T-cell (primary cell): ENCODE measurements around the gene IL22RA2. TPM values are rescaled to one million over a fixed set of nuclear protein-coding genes. Genes with fewer than 3 reads are reported as not detected.

Source experiments
- ATAC-seq, 4 experiments: fragments of 200-7000 bp in 3 of 4; fragments of 150-1000 bp in 1 of 4; cut with Tn5 transposase; replicated peaks in 1 of 4; 1 replicate in 3 of 4; 2 replicates in 1 of 4; pipeline ENCODE4 v1.10.0; 2021; ENCODE audit warnings: moderate library complexity in 3 of 4, mild to moderate bottlenecking in 2 of 4, moderate number of reproducible peaks in 1 of 4
- CTCF ChIA-PET, 2 donors: fragments of 300-600 bp; sonication (Branson Sonifier 250); formaldehyde crosslinking; loops; one replicate each; lab custom pipeline; 2022; ENCODE audit warnings: antibody characterized with exemption in 2 of 2; lab: Charles Lee
- POLR2A ChIA-PET, 2 donors: fragments of 300-600 bp; sonication (Branson Sonifier 250); formaldehyde crosslinking; loops; one replicate each; lab custom pipeline; 2022; ENCODE audit warnings: antibody characterized with exemption in 2 of 2; lab: Charles Lee
- DNase-seq, 35 experiments: peaks; one replicate each; pipeline versions ENCODE4 v3.0.0 to v3.0.0-alpha.2; 2013 to 2023
- H3K27ac ChIP-seq: one replicate; pipeline ENCODE4 v1.5.1; 2013; ENCODE audit warnings: low read length
- H3K27me3 ChIP-seq, 2 experiments: replicated peaks in 1 of 2; 1 replicate in 1 of 2; 2 replicates in 1 of 2; pipeline versions ENCODE4 v1.6.1 to v1.7.0; 2013; ENCODE audit warnings: low read length in 1 of 2, mixed read lengths in 1 of 2; ENCODE audit not compliant: control insufficient read depth in 2 of 2, insufficient read depth in 2 of 2; ENCODE audit errors: extremely low read depth in 1 of 2
- H3K36me3 ChIP-seq, 2 donors: 1 replicate in 1 of 2; 2 replicates in 1 of 2; pipeline versions ENCODE4 v1.6.1 to v1.7.0; 2013; ENCODE audit warnings: low read length in 1 of 2; ENCODE audit not compliant: control insufficient read depth in 2 of 2, insufficient read depth in 1 of 2; ENCODE audit errors: extremely low read depth in 1 of 2
- H3K4me1 ChIP-seq, 2 experiments: 1 replicate in 1 of 2; 2 replicates in 1 of 2; pipeline versions ENCODE4 v1.6.1 to v1.7.0; 2013; ENCODE audit warnings: low read length in 2 of 2, mixed read lengths in 1 of 2; ENCODE audit not compliant: insufficient read depth in 2 of 2, control insufficient read depth in 1 of 2; ENCODE audit errors: extremely low read depth in 1 of 2
- H3K4me3 ChIP-seq, 2 donors: 1 replicate in 1 of 2; 2 replicates in 1 of 2; pipeline versions ENCODE4 v1.5.1 to v1.7.0; 2013; ENCODE audit warnings: mild to moderate bottlenecking in 2 of 2, low read length in 1 of 2, moderate library complexity in 1 of 2; ENCODE audit not compliant: control insufficient read depth in 1 of 2; ENCODE audit errors: extremely low read depth in 1 of 2
- H3K9me3 ChIP-seq: 2 replicates; pipeline ENCODE4 v1.7.0; 2013
- H3K27ac Mint-ChIP-seq, 2 donors: one replicate each; pipeline ENCODE4 v1.8.0; 2020 to 2021; ENCODE audit warnings: mild to moderate bottlenecking in 2 of 2, mixed read lengths in 2 of 2
- H3K27me3 Mint-ChIP-seq, 2 donors: one replicate each; pipeline ENCODE4 v1.8.0; 2021 to 2022; ENCODE audit warnings: mixed read lengths in 2 of 2
- H3K36me3 Mint-ChIP-seq: one replicate; pipeline ENCODE4 v1.8.0; 2021; ENCODE audit warnings: mixed read lengths
- H3K4me1 Mint-ChIP-seq, 3 donors: one replicate each; pipeline ENCODE4 v1.8.0; 2020 to 2022; ENCODE audit warnings: mixed read lengths in 3 of 3, mild to moderate bottlenecking in 1 of 3
- H3K4me3 Mint-ChIP-seq, 3 donors: one replicate each; pipeline ENCODE4 v1.8.0; 2020 to 2022; ENCODE audit warnings: mild to moderate bottlenecking in 3 of 3, mixed read lengths in 3 of 3, moderate library complexity in 3 of 3
- H3K9me3 Mint-ChIP-seq, 3 donors: one replicate each; pipeline ENCODE4 v1.8.0; 2020 to 2022; ENCODE audit warnings: mixed read lengths in 3 of 3
- WGBS: methylation state at CpG from one replicate; pipeline ENCODE4 v1.1.5; 2013; ENCODE audit warnings: missing lambda C conversion rate; ENCODE audit not compliant: insufficient coverage; 5-methylcytosine and 5-hydroxymethylcytosine counted together
- total RNA-seq, 35 experiments: library from RNA in 6 of 35; stranded (reverse) in 6 of 35; fragments of 120-200 nt in 1 of 35; gene quantifications; one replicate each; pipeline versions ENCODE4 v1.2.1 to v1.2.4 and lab custom pipeline; 2013 to 2026

Gene IL22RA2
- total RNA-seq, 5 donors from 2014 or later (not counting 1 experiment from before 2014, with no cell fraction given), result not detected

GRCh38 chr6:137182654-137183073 lies 9.2 kb upstream of the IL22RA2 start:
- H3K27me3 Mint-ChIP-seq, result peaks cover 0 to 14% of the 10 kb centered on the region in 2 donors
- no peak overlapping the region for H3K4me3 ChIP-seq
- no peak overlapping the region for H3K4me3 Mint-ChIP-seq
- H3K4me1 ChIP-seq, result no peaks in the 10 kb centered on the region
- peaks cover 0 to 34% (median 29%) of the 10 kb centered on the region in 3 donors for H3K9me3 Mint-ChIP-seq
- DNase-seq, result no peak
- H3K36me3 ChIP-seq, result no peaks in the 10 kb centered on the region
- POLR2A ChIA-PET, result no interaction called here
- H3K27ac Mint-ChIP-seq, result no peak overlapping the region
- H3K27ac ChIP-seq, result no peak overlapping the region
- H3K36me3 Mint-ChIP-seq, result peaks cover 3% of the 10 kb centered on the region
- CTCF ChIA-PET, result no interaction called here
- H3K4me1 Mint-ChIP-seq, result no peaks in the 10 kb centered on the region
- no peak for ATAC-seq
- H3K9me3 ChIP-seq, result peaks cover 5% of the 10 kb centered on the region
- H3K27me3 ChIP-seq, result peaks cover 0 to 5% of the 10 kb centered on the region in 2 experiments

GRCh38 chr6:137181891-137182653 lies 8.6 kb upstream of the IL22RA2 start:
- H3K9me3 ChIP-seq, result peaks cover 5% of the 10 kb centered on the region
- no peak overlapping the region for H3K4me3 Mint-ChIP-seq
- no CpG with 5 or more reads among the region's 3 CpGs for WGBS
- no peaks in the 10 kb centered on the region for H3K4me1 Mint-ChIP-seq
- ChIA-PET CTCF (no interaction called here), POLR2A (no interaction called here)
- no peak for DNase-seq
- peaks cover 0 to 14% of the 10 kb centered on the region in 2 donors for H3K27me3 Mint-ChIP-seq
- no peaks in the 10 kb centered on the region for H3K36me3 ChIP-seq
- no peak overlapping the region for H3K27ac ChIP-seq
- H3K4me3 ChIP-seq, result no peak overlapping the region
- peaks cover 0 to 34% (median 29%) of the 10 kb centered on the region in 3 donors for H3K9me3 Mint-ChIP-seq
- ATAC-seq, result no peak
- H3K36me3 Mint-ChIP-seq, result peaks cover 3% of the 10 kb centered on the region
- peaks cover 0 to 5% of the 10 kb centered on the region in 2 experiments for H3K27me3 ChIP-seq
- no peaks in the 10 kb centered on the region for H3K4me1 ChIP-seq
- H3K27ac Mint-ChIP-seq, result no peak overlapping the region

GRCh38 chr6:137177611-137178010 lies 4.2 kb upstream of the IL22RA2 start:
- Mint-ChIP-seq H3K4me3 (no peak overlapping the region), H3K9me3 (peaks cover 0 to 11% (median 10%) of the 10 kb centered on the region in 3 donors), H3K36me3 (no peaks in the 10 kb centered on the region), H3K27me3 (peaks cover 0 to 6% of the 10 kb centered on the region in 2 donors), H3K4me1 (peaks cover 0 to under 1% (median 0%) of the 10 kb centered on the region in 3 donors), H3K27ac (no peak overlapping the region)
- DNase-seq (no peak), ATAC-seq (no peak)
- ChIA-PET POLR2A (no interaction called here), CTCF (no interaction called here)
- Histone ChIP-seq H3K4me1 (no peaks in the 10 kb centered on the region), H3K27ac (no peak overlapping the region), H3K36me3 (no peaks in the 10 kb centered on the region), H3K4me3 (no peak overlapping the region), H3K27me3 (no peaks in the 10 kb centered on the region), H3K9me3 (peaks cover 2% of the 10 kb centered on the region)
- no CpG with 5 or more reads among the region's 1 CpG for WGBS

GRCh38 chr6:137176729-137177128 lies 3.3 kb upstream of the IL22RA2 start:
- ChIA-PET CTCF (interaction anchor here in 1 of 2 donors (0.6 to 0.7 kb wide), 3 partner anchors 130 to 405 kb away, joined by 3 to 5 read pairs (median 3); no protein-coding TSS in a partner anchor), POLR2A (no interaction called here)
- ATAC-seq (no peak), DNase-seq (no peak)
- Histone ChIP-seq H3K27ac (no peak overlapping the region), H3K27me3 (no peaks in the 10 kb centered on the region), H3K4me3 (no peak overlapping the region), H3K36me3 (no peaks in the 10 kb centered on the region), H3K4me1 (no peaks in the 10 kb centered on the region), H3K9me3 (peaks cover under 1% of the 10 kb centered on the region)
- H3K4me3 Mint-ChIP-seq, result no peak overlapping the region
- H3K27ac Mint-ChIP-seq, result no peak overlapping the region
- WGBS, result no CpG with 5 or more reads among the region's 5 CpGs
- H3K36me3 Mint-ChIP-seq, result no peaks in the 10 kb centered on the region
- peaks cover 0 to 7% (median 0%) of the 10 kb centered on the region in 3 donors for H3K4me1 Mint-ChIP-seq
- peaks cover 0 to 6% of the 10 kb centered on the region in 2 donors for H3K27me3 Mint-ChIP-seq
- H3K9me3 Mint-ChIP-seq, result peaks cover 0 to 5% (median 3%) of the 10 kb centered on the region in 3 donors

GRCh38 chr6:137175868-137176245 lies 2.4 kb upstream of the IL22RA2 start:
- H3K4me1 ChIP-seq, result no peaks in the 10 kb centered on the region
- peaks cover 0 to 6% of the 10 kb centered on the region in 2 donors for H3K27me3 Mint-ChIP-seq
- WGBS, result no CpG with 5 or more reads among the region's 1 CpG
- CTCF ChIA-PET, result no interaction called here
- no peak for DNase-seq
- no peaks in the 10 kb centered on the region for H3K36me3 Mint-ChIP-seq
- no peak overlapping the region for H3K4me3 Mint-ChIP-seq
- H3K4me3 ChIP-seq, result no peak overlapping the region
- H3K27ac ChIP-seq, result no peak overlapping the region
- no peaks in the 10 kb centered on the region for H3K9me3 ChIP-seq
- ATAC-seq, result no peak
- peaks cover 0 to 4% (median 2%) of the 10 kb centered on the region in 3 donors for H3K9me3 Mint-ChIP-seq
- H3K27ac Mint-ChIP-seq, result no peak overlapping the region
- POLR2A ChIA-PET, result interaction anchor here in 1 of 2 donors (0.7 kb wide), 1 partner anchor 9 kb away, joined by 5 read pairs; no protein-coding TSS in a partner anchor
- H3K36me3 ChIP-seq, result no peaks in the 10 kb centered on the region
- peaks cover 4 to 9% (median 5%) of the 10 kb centered on the region in 3 donors for H3K4me1 Mint-ChIP-seq
- H3K27me3 ChIP-seq, result no peaks in the 10 kb centered on the region

GRCh38 chr6:137175157-137175867 lies 1.9 kb upstream of the IL22RA2 start:
- no peaks in the 10 kb centered on the region for H3K36me3 ChIP-seq
- Mint-ChIP-seq H3K4me3 (no peak overlapping the region), H3K9me3 (no peaks in the 10 kb centered on the region), H3K36me3 (no peaks in the 10 kb centered on the region), H3K27ac (no peak overlapping the region), H3K4me1 (peaks cover 4 to 12% (median 5%) of the 10 kb centered on the region in 3 donors), H3K27me3 (peaks cover 0 to 6% of the 10 kb centered on the region in 2 donors)
- POLR2A ChIA-PET, result no interaction called here
- WGBS, result 63% methylated on average over 3 of the region's 4 CpGs
- H3K9me3 ChIP-seq, result no peaks in the 10 kb centered on the region
- H3K27me3 ChIP-seq, result no peaks in the 10 kb centered on the region
- H3K27ac ChIP-seq, result no peak overlapping the region
- CTCF ChIA-PET, result no interaction called here
- no peak for ATAC-seq
- DNase-seq, result no peak
- no peak overlapping the region for H3K4me3 ChIP-seq
- H3K4me1 ChIP-seq, result no peaks in the 10 kb centered on the region
